Measurements from ENCODE around the gene STH. TPM values are rescaled to one million over a fixed set of nuclear protein-coding genes. Genes with fewer than 3 reads are reported as not detected.

STH gene
- total RNA-seq, 1 donor from 2014 or later: not detected

- Histone ChIP-seq H3K27me3 (ENCODE audit: insufficient read depth, low read length) (peaks cover 6% of the 10 kb centered on the region), H3K79me2 (ENCODE audit: insufficient read depth, low read length) (no peaks in the 10 kb centered on the region), H3K9me3 (ENCODE audit: insufficient read depth, low read depth, low read length) (no peaks in the 10 kb centered on the region), H3K4me1 (ENCODE audit: insufficient read depth, low read length) (no peaks in the 10 kb centered on the region), H4K20me1 (ENCODE audit: insufficient read depth, low read length) (no peaks in the 10 kb centered on the region), H3K4me3 (ENCODE audit: insufficient read depth, low read depth, low read length) (no peak overlapping the region), H3K4me2 (ENCODE audit: low read length) (no peak overlapping the region), H2AFZ (ENCODE audit: low read depth, low read length) (no peak overlapping the region), H3K9ac (ENCODE audit: low read length) (no peak overlapping the region), H3K27ac (ENCODE audit: low read depth, low read length) (no peak overlapping the region), H3K36me3 (ENCODE audit: insufficient read depth, low read length) (no peaks in the 10 kb centered on the region)
- H3K4me3 Mint-ChIP-seq (ENCODE audit: unreplicated experiment): no peak overlapping the region
- no peak for TF ChIP-seq EZH2 (IDR thresholded peaks at IDR 0.05; ENCODE audit: insufficient read depth, low read length)
- no peak for TF ChIP-seq CTCF (IDR thresholded peaks at IDR 0.05; ENCODE audit: insufficient read depth, low read depth, low read length)
- peaks cover 5% of the 10 kb centered on the region for H3K4me1 Mint-ChIP-seq (ENCODE audit: low read depth, unreplicated experiment)
- H3K27ac Mint-ChIP-seq (ENCODE audit: unreplicated experiment): no peak overlapping the region
- FAIRE-seq (no peak), DNase-seq (ENCODE audit: low read depth) (no peak)
- peaks cover 27% of the 10 kb centered on the region for H3K27me3 Mint-ChIP-seq (ENCODE audit: low read depth, unreplicated experiment)
- no peaks in the 10 kb centered on the region for H3K36me3 Mint-ChIP-seq (ENCODE audit: low read depth, unreplicated experiment)
- H3K9me3 Mint-ChIP-seq (ENCODE audit: unreplicated experiment): no peaks in the 10 kb centered on the region
These were observed 15.3 kb upstream of the STH start for GRCh38 chr17:45983614-45984310.

GRCh38 chr17:45984368-45984767 lies 14.7 kb upstream of the STH start:
- no peaks in the 10 kb centered on the region for H3K79me2 ChIP-seq (ENCODE audit: insufficient read depth, low read length)
- peaks cover 6% of the 10 kb centered on the region for H3K27me3 ChIP-seq (ENCODE audit: insufficient read depth, low read length)
- H3K36me3 Mint-ChIP-seq (ENCODE audit: low read depth, unreplicated experiment): no peaks in the 10 kb centered on the region

More at GRCh38 chr17:45984368-45984767, 14.7 kb upstream of the STH start:
- FAIRE-seq (no peak), DNase-seq (ENCODE audit: low read depth) (no peak)
- no peaks in the 10 kb centered on the region for H3K4me1 ChIP-seq (ENCODE audit: insufficient read depth, low read length)
- peaks cover 27% of the 10 kb centered on the region for H3K27me3 Mint-ChIP-seq (ENCODE audit: low read depth, unreplicated experiment)
- H3K9me3 Mint-ChIP-seq (ENCODE audit: unreplicated experiment): peaks cover 3% of the 10 kb centered on the region
- no peak overlapping the region for H3K27ac ChIP-seq (ENCODE audit: low read depth, low read length)
- peaks cover under 1% of the 10 kb centered on the region for H3K4me1 Mint-ChIP-seq (ENCODE audit: low read depth, unreplicated experiment)
- no peak overlapping the region for H3K4me2 ChIP-seq (ENCODE audit: low read length)
- H3K9me3 ChIP-seq (ENCODE audit: insufficient read depth, low read depth, low read length): no peaks in the 10 kb centered on the region
- H4K20me1 ChIP-seq (ENCODE audit: insufficient read depth, low read length): no peaks in the 10 kb centered on the region
- no peak overlapping the region for H3K4me3 Mint-ChIP-seq (ENCODE audit: unreplicated experiment)
- no peak overlapping the region for H2AFZ ChIP-seq (ENCODE audit: low read depth, low read length)
- no peak overlapping the region for H3K27ac Mint-ChIP-seq (ENCODE audit: unreplicated experiment)
- no peaks in the 10 kb centered on the region for H3K36me3 ChIP-seq (ENCODE audit: insufficient read depth, low read length)
- no peak overlapping the region for H3K4me3 ChIP-seq (ENCODE audit: insufficient read depth, low read depth, low read length)
- TF ChIP-seq EZH2 (IDR thresholded peaks at IDR 0.05; ENCODE audit: insufficient read depth, low read length) (no peak), CTCF (IDR thresholded peaks at IDR 0.05; ENCODE audit: insufficient read depth, low read depth, low read length) (no peak)
- H3K9ac ChIP-seq (ENCODE audit: low read length): no peak overlapping the region
